ENCODE results near the gene LDB2.

The LDB2 gene

GRCh38 chr4:16843831-16844508, 54.5 kb downstream of the LDB2 start:
- peak; percentile 54 for DNase-seq (ENCODE audit: low spot score)

GRCh38 chr4:16838226-16838875, 60.1 kb downstream of the LDB2 start:
- peak; percentile 55 for DNase-seq (ENCODE audit: low spot score)

- no peak for DNase-seq (ENCODE audit: low spot score)
Measured at GRCh38 chr4:16837475-16837874, 61.0 kb downstream of the LDB2 start.

GRCh38 chr4:16836324-16836723, 62.1 kb downstream of the LDB2 start:
- DNase-seq (ENCODE audit: low spot score) = no peak

- DNase-seq (ENCODE audit: low spot score) = no peak
Measured at GRCh38 chr4:16835597-16836247, 62.7 kb downstream of the LDB2 start.

GRCh38 chr4:16834814-16835213, 63.6 kb downstream of the LDB2 start:
- DNase-seq (ENCODE audit: low spot score) = no peak

GRCh38 chr4:16833722-16834121, 64.7 kb downstream of the LDB2 start:
- DNase-seq (ENCODE audit: low spot score) = no peak

GRCh38 chr4:16830081-16830480, 68.4 kb downstream of the LDB2 start:
- no peak for DNase-seq (ENCODE audit: low spot score)

- no peak for DNase-seq (ENCODE audit: low spot score)
Measured at GRCh38 chr4:16827794-16828724, 70.4 kb downstream of the LDB2 start.

GRCh38 chr4:16827045-16827444, 71.4 kb downstream of the LDB2 start:
- DNase-seq (ENCODE audit: low spot score) = no peak

- no peak for DNase-seq (ENCODE audit: low spot score)
Measured at GRCh38 chr4:16826406-16826910, 72.0 kb downstream of the LDB2 start.

- no peak for DNase-seq (ENCODE audit: low spot score)
Measured at GRCh38 chr4:16824278-16824806, 74.1 kb downstream of the LDB2 start.

- DNase-seq (ENCODE audit: low spot score) = no peak
Measured at GRCh38 chr4:16820329-16820728, 78.1 kb downstream of the LDB2 start.

GRCh38 chr4:16819652-16820051, 78.8 kb downstream of the LDB2 start:
- no peak for DNase-seq (ENCODE audit: low spot score)

GRCh38 chr4:16818005-16818404, 80.4 kb downstream of the LDB2 start:
- DNase-seq (ENCODE audit: low spot score) = no peak

- no peak for DNase-seq (ENCODE audit: low spot score)
Measured at GRCh38 chr4:16817286-16817685, 81.2 kb downstream of the LDB2 start.

- DNase-seq (ENCODE audit: low spot score) = no peak
Measured at GRCh38 chr4:16814361-16814760, 84.1 kb downstream of the LDB2 start.

GRCh38 chr4:16812041-16812440, 86.4 kb downstream of the LDB2 start:
- DNase-seq (ENCODE audit: low spot score) = no peak

- DNase-seq (ENCODE audit: low spot score) = no peak
Measured at GRCh38 chr4:16809943-16810342, 88.5 kb downstream of the LDB2 start.

GRCh38 chr4:16809064-16809463, 89.4 kb downstream of the LDB2 start:
- no peak for DNase-seq (ENCODE audit: low spot score)

- DNase-seq (ENCODE audit: low spot score) = no peak
Measured at GRCh38 chr4:16807355-16807754, 91.1 kb downstream of the LDB2 start.

GRCh38 chr4:16804581-16804980, 93.9 kb downstream of the LDB2 start:
- no peak for DNase-seq (ENCODE audit: low spot score)
